Glutamatergic neuron (in vitro differentiated cells): ENCODE data around the gene SLC6A6. TPM values are rescaled to one million over a fixed set of nuclear protein-coding genes. Genes with fewer than 3 reads are reported as not detected.

ENCODE experiments used
- DNase-seq: peaks from one replicate; pipeline ENCODE4 v3.0.0; 2022
- H3K27ac Mint-ChIP-seq: one replicate; pipeline ENCODE4 v1.8.0; 2020; ENCODE audit warnings: mild to moderate bottlenecking, mixed read lengths, inconsistent platforms; ENCODE audit not compliant: unreplicated experiment
- H3K27me3 Mint-ChIP-seq: one replicate; pipeline ENCODE4 v1.8.0; 2020; ENCODE audit warnings: mild to moderate bottlenecking, moderate library complexity, mixed read lengths, inconsistent platforms; ENCODE audit not compliant: unreplicated experiment
- H3K36me3 Mint-ChIP-seq: one replicate; pipeline ENCODE4 v1.8.0; 2020; ENCODE audit warnings: mild to moderate bottlenecking, mixed read lengths, inconsistent platforms; ENCODE audit not compliant: unreplicated experiment
- H3K4me1 Mint-ChIP-seq: one replicate; pipeline ENCODE4 v1.8.0; 2020; ENCODE audit warnings: mild to moderate bottlenecking, low read depth, mixed read lengths, inconsistent platforms; ENCODE audit not compliant: unreplicated experiment
- H3K4me3 Mint-ChIP-seq: one replicate; pipeline ENCODE4 v1.8.0; 2020; ENCODE audit warnings: mild to moderate bottlenecking, mixed read lengths, inconsistent platforms; ENCODE audit not compliant: unreplicated experiment
- H3K9me3 Mint-ChIP-seq: one replicate; pipeline ENCODE4 v1.8.0; 2020; ENCODE audit warnings: mild to moderate bottlenecking, moderate library complexity, mixed read lengths, inconsistent platforms; ENCODE audit not compliant: unreplicated experiment
- CTCF ChIP-seq: fragments of 200-600 bp; sonication (generic); IDR thresholded peaks from one replicate; pipeline ENCODE4 v1.5.0; 2021; ENCODE audit not compliant: partially characterized antibody, unreplicated experiment
- total RNA-seq: library from RNA; stranded (reverse); fragmentation: NEBNext Ultra II Directional; extraction: Animal tissue kit (Norgen Biotek cat#: 25700); gene quantifications from one replicate; pipeline ENCODE4 v1.2.1, GENCODE V29; 2021; ENCODE audit not compliant: unreplicated experiment

Gene SLC6A6
- total RNA-seq, 1 donor from 2014 or later, result 21.9 TPM

GRCh38 chr3:14457481-14457880 lies 55.1 kb downstream of the SLC6A6 start:
- no peaks in the 10 kb centered on the region for H3K9me3 Mint-ChIP-seq
- DNase-seq, result no peak
- H3K27ac Mint-ChIP-seq, result no peak overlapping the region
- no peaks in the 10 kb centered on the region for H3K4me1 Mint-ChIP-seq
- H3K4me3 Mint-ChIP-seq, result no peak overlapping the region
- no peaks in the 10 kb centered on the region for H3K36me3 Mint-ChIP-seq
- H3K27me3 Mint-ChIP-seq, result peaks cover 2% of the 10 kb centered on the region
- TF ChIP-seq CTCF, result no peak

GRCh38 chr3:14457999-14458398 lies 55.6 kb downstream of the SLC6A6 start:
- Mint-ChIP-seq H3K4me1 (no peaks in the 10 kb centered on the region), H3K4me3 (no peak overlapping the region), H3K9me3 (no peaks in the 10 kb centered on the region), H3K36me3 (no peaks in the 10 kb centered on the region), H3K27me3 (peaks cover 3% of the 10 kb centered on the region), H3K27ac (no peak overlapping the region)
- TF ChIP-seq CTCF, result no peak
- no peak for DNase-seq

GRCh38 chr3:14458434-14459275 lies 56.2 kb downstream of the SLC6A6 start:
- no peak for DNase-seq
- H3K9me3 Mint-ChIP-seq, result no peaks in the 10 kb centered on the region
- H3K27me3 Mint-ChIP-seq, result peaks cover 3% of the 10 kb centered on the region
- no peak overlapping the region for H3K4me3 Mint-ChIP-seq
- no peak for TF ChIP-seq CTCF
- H3K36me3 Mint-ChIP-seq, result no peaks in the 10 kb centered on the region
- H3K4me1 Mint-ChIP-seq, result no peaks in the 10 kb centered on the region
- H3K27ac Mint-ChIP-seq, result no peak overlapping the region

- no peak for TF ChIP-seq CTCF
- Mint-ChIP-seq H3K9me3 (no peaks in the 10 kb centered on the region), H3K27ac (no peak overlapping the region), H3K4me3 (no peak overlapping the region), H3K27me3 (peaks cover 3% of the 10 kb centered on the region), H3K4me1 (no peaks in the 10 kb centered on the region), H3K36me3 (no peaks in the 10 kb centered on the region)
- DNase-seq, result no peak
These were observed 57.0 kb downstream of the SLC6A6 start for GRCh38 chr3:14459384-14459783.

GRCh38 chr3:14459787-14460186 lies 57.4 kb downstream of the SLC6A6 start:
- Mint-ChIP-seq H3K27ac (no peak overlapping the region), H3K9me3 (no peaks in the 10 kb centered on the region), H3K36me3 (no peaks in the 10 kb centered on the region), H3K4me1 (no peaks in the 10 kb centered on the region), H3K4me3 (no peak overlapping the region), H3K27me3 (peaks cover 3% of the 10 kb centered on the region)
- TF ChIP-seq CTCF, result no peak
- DNase-seq, result no peak
